ENCODE results near the gene MEGF6.

The MEGF6 gene

GRCh38 chr1:3479511-3480368 is 131.6 kb downstream of the MEGF6 start:
- DNase-seq: no peak

GRCh38 chr1:3478187-3478586 is 133.1 kb downstream of the MEGF6 start:
- DNase-seq: no peak

- no peak for DNase-seq
These were observed 133.9 kb downstream of the MEGF6 start for GRCh38 chr1:3477241-3477995.

GRCh38 chr1:3476666-3477065 is 134.6 kb downstream of the MEGF6 start:
- no peak for DNase-seq

- no peak for DNase-seq
These were observed 135.3 kb downstream of the MEGF6 start for GRCh38 chr1:3475839-3476573.

GRCh38 chr1:3474421-3474820 is 136.9 kb downstream of the MEGF6 start:
- no peak for DNase-seq

GRCh38 chr1:3474016-3474415 is 137.3 kb downstream of the MEGF6 start:
- no peak for DNase-seq

- no peak for DNase-seq
These were observed 137.9 kb downstream of the MEGF6 start for GRCh38 chr1:3473381-3473844.

- no peak for DNase-seq
These were observed 138.4 kb downstream of the MEGF6 start for GRCh38 chr1:3472906-3473305.

- no peak for DNase-seq
These were observed 139.0 kb downstream of the MEGF6 start for GRCh38 chr1:3472088-3472850.

GRCh38 chr1:3471356-3472087 is 139.8 kb downstream of the MEGF6 start:
- no peak for DNase-seq

GRCh38 chr1:3470650-3471355 is 140.5 kb downstream of the MEGF6 start:
- no peak for DNase-seq

- DNase-seq: no peak
These were observed 141.3 kb downstream of the MEGF6 start for GRCh38 chr1:3469849-3470649.

GRCh38 chr1:3469104-3469848 is 142.0 kb downstream of the MEGF6 start:
- DNase-seq: no peak

- no peak for DNase-seq
These were observed 142.8 kb downstream of the MEGF6 start for GRCh38 chr1:3468236-3469103.

- no peak for DNase-seq
These were observed 143.9 kb downstream of the MEGF6 start for GRCh38 chr1:3467096-3468036.

GRCh38 chr1:3466366-3467075 is 144.8 kb downstream of the MEGF6 start:
- DNase-seq: no peak

Data from activated CD4-positive, alpha-beta T cell treated with anti-CD3 and anti-CD28 coated beads, Interleukin-2, amount 50 U/mL, for 16 hours (primary cell).